Activated CD4-positive, alpha-beta T cell treated with anti-CD3 and anti-CD28 coated beads for 36 hours (primary cell): ENCODE measurements around the gene AMT. TPM values are rescaled to one million over a fixed set of nuclear protein-coding genes. Genes with fewer than 3 reads are reported as not detected.

Experiments used
- total RNA-seq, 2 experiments: library from RNA; stranded (reverse); gene quantifications; one replicate each; pipeline ENCODE4 v1.2.3, GENCODE V29; 2021

Gene AMT
- total RNA-seq, 2 experiments from 2014 or later: 3.6 to 4.1 TPM

Other genes starting within 250 kb of the AMT start
- gene C3orf62, start 145.2 kb downstream of the AMT start, total RNA-seq: 1 to 10 TPM; 3.7 to 3.9 TPM
- gene USP4, start 82.4 kb downstream of the AMT start, total RNA-seq: 10 to 100 TPM; 69.3 to 71.8 TPM
- 100 to 1,000 TPM; 182 to 306 TPM for gene GPX1, start 64.1 kb downstream of the AMT start, total RNA-seq
- 100 to 1,000 TPM; 438 to 449 TPM for gene RHOA, start 10.5 kb downstream of the AMT start, total RNA-seq
- gene TCTA, start 10.1 kb downstream of the AMT start, total RNA-seq: 1 to 10 TPM; 9.4 TPM
- gene NICN1, start 6.9 kb upstream of the AMT start, total RNA-seq: 10 to 100 TPM in 1 of 2 experiments, 1 to 10 TPM in 1; 9.5 to 12.6 TPM
- 1 to 10 TPM; 9.0 to 9.2 TPM for gene DAG1, start 47.8 kb upstream of the AMT start, total RNA-seq
- under 1 TPM; 0.09 to 0.11 TPM for gene BSN, start 132.0 kb upstream of the AMT start, total RNA-seq